GM18502 (cell line): ENCODE data around the gene MAML2.

Experiments
- ATAC-seq: cut with Tn5 transposase; IDR thresholded peaks from one replicate; pipeline ENCODE4 v1.9.1; 2021; ENCODE audit warnings: mild to moderate bottlenecking; ENCODE audit not compliant: unreplicated experiment, poor library complexity

MAML2 gene

GRCh38 chr11:96256215-96257011 is 86.6 kb downstream of the MAML2 start:
- peak; percentile 28 for ATAC-seq

DNA sequence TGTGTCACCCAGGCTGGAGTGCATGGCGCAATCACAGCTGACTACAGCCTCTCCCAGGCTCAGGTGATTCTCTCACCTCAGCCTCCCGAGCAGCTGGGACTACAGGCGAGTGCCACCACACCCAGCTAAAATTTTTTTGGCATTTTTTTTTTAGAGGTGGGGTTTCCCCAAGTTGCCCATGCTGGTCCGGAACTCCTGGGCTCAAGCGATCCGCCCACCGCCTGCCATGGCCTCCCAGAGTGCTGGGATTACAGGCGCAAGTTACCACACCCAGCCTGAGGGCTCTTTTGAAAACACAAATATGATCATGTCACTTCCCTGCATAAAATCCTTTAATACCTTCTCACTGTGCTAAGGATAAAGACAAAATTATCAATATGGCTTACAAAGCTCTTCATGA is 88.1 kb downstream of the MAML2 start:
- ATAC-seq, result no peak

DNA sequence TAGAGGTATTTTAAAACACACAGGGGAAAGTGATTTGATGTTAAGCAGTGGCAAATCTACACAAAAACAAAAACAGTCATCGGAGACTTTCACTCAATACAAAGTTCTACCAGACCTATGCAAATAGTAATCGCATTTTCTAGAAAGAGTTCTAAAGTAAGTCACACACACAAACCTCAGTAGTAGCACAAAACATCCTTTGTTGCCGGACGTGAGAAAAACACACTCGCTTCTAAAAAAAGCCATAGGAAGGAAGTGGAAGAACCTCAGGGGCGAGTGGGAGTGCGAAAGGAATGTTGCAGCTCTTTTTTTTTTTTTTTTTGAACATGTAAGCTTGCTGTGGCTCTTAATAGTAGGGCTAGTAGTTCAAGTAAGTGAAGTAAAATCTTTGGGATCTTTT is 88.9 kb downstream of the MAML2 start:
- ATAC-seq, result peak; percentile 62

DNA sequence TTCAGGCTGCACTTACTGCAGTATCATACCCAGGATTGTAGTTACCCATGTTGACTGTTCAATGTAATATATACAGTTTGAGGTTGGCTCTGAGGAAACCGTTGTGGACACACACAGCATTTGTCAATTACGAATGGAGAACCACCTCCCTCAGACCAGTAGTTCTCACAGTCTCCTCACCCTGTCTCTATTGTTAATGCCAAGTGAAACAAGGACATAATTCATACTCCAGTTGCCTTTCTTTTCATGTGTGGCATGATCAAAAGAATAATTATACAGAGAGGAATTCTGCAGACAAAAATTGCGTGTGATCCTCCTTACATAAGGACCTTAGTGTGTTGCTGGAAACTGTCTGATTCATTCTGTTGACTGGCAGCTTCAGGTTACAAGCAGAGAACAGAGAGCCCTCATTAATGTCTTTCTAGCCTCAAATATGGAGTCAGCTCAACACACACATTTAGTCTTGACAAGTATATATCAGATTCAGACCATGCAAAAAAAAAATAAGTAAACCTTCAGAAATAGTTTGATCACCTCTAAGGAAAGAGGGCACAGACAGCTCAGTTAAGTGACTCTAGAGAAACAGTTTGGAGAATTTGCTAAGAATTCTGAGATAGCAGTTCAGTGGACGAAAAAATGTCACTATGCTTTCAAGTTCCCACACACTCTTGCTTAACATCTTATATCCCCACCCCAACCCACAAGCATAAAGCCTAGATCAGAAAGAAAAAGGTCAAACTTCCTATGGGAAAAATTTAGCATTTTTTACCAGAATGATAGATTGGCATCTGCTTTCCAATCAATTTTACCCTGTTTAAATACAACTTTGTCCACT is 96.1 kb downstream of the MAML2 start:
- ATAC-seq, result no peak

DNA sequence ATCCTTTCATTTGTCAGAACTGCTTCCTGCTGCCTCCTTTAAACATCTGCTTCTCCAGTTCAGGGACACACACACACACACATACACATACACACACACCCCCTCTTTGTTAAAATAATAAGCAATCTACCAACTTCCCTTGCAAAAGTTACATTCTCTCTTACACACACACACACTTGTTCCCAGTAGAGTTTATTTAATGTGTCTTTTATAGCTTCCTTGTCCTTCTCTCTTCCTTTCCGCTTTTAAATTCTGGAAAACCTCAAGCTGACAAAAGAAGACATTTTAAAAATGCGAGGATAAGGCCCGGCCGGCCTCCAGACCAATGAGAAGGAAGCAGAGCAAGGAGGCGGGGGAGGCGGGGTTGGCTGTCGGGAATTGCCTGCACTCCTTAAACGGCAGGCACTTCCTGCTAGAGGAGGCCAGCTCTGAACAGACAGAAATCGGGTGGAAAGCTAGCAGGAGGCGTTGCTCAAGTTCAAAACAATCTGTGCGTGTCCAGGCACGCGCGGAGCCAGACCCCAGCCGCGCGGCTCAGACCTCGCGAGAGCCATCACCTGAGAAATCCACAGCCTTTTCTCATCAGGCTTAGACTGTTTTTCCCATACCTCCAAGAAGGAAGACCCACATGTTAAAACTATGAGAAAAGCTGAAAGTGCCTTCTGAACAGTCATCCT is 99.9 kb downstream of the MAML2 start:
- ATAC-seq, result peak; percentile 95

DNA sequence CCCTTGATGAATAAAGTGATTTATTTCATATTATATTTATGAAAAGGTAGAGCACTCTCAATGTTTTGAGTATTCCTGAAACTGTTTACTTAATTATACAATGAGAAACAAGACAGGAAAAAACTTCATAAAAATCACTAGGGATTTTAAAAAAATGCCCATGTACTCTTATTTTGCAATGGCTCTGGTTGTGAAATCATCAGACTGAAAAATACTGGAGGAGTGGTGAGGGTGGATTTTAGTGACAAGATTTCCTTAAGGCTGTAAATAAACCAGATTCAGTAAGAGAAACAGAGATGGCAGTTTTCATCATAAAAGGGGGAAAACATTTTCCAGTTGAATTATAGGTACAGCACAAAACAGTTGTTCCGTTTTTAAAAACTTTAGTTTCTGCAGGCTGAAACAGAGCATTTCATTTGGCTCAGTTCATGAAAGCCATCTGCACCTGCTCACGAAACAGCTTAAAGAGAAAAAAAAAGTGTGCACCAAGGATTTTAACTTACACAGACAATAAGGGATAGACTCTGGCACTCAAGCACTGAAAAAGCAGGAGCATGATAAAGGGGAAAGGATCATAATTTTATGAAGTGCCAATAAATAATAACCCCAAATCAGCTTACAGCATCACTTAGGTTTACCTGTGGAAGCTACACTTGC is 100.7 kb downstream of the MAML2 start:
- no peak for ATAC-seq

DNA sequence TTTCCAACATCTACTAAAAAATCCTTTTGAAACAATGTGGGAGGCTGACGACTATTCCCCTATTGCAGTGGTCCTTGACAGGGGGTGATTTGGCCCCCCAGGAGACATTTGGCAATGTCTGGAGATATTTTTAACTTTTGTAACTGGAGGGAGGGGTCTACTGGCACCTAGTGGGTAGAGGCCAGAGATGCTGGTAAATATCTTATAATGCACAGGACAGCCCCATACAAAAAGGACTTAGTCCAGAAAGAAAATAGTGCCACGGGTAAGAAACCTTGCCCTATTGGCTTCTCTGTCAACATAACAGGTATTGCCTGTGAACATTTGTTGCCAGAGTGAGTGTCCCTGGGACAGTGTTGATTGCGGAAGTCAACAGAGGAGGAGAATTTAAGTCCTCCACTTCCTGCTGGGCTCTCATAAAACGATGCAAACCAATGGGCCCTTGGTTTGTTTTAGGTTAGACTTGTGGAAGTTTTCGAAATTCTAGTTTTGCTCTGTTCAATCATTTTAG is 101.6 kb downstream of the MAML2 start:
- no peak for ATAC-seq

DNA sequence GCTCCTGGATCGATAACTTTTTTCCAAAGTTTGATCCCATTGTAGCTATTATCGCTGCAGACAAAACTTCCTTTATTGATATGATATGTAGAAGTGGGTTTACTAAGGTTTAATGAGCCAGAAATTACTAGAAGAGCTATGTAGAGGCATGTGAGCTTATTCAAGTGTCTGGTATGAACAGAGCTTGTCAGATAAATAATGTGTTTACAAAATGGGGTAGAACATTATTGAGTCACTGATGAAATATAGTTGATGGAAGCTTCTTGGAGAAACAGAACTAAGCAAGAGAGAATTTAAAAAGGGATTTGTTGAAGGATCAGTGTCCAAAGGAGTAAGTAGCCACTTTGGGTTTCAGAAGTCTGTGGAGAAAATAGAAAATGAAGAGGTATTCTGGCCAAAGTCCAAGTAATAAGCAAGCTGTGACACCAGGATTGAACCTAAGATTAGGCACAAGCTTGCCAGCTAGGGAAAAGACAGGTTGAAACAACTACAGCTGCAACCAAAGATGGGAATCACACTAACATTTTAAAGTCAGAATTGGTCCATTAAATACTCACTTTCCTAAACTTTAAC is 104.3 kb downstream of the MAML2 start:
- no peak for ATAC-seq

GRCh38 chr11:96237766-96238266 is 105.2 kb downstream of the MAML2 start:
- ATAC-seq, result no peak

DNA sequence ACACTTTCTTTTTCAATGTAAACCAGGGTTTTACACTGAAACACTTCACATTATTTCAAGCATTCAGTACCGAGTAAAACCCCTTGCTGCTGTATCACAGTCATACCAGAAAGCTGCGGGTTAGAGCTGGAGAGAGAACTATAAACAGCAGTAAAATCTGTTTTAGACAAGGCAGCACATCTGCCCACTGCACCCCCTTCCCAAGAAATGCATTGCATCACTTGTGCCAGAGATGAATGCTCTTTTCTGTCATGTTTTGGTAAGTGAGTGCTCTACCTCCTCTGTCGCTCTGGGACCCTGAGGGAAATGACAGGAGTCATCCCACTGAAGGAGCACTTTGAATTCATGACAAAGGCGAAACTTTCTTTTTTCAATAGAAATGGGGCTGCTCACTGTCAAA is 107.2 kb downstream of the MAML2 start:
- ATAC-seq, result peak; percentile 99

DNA sequence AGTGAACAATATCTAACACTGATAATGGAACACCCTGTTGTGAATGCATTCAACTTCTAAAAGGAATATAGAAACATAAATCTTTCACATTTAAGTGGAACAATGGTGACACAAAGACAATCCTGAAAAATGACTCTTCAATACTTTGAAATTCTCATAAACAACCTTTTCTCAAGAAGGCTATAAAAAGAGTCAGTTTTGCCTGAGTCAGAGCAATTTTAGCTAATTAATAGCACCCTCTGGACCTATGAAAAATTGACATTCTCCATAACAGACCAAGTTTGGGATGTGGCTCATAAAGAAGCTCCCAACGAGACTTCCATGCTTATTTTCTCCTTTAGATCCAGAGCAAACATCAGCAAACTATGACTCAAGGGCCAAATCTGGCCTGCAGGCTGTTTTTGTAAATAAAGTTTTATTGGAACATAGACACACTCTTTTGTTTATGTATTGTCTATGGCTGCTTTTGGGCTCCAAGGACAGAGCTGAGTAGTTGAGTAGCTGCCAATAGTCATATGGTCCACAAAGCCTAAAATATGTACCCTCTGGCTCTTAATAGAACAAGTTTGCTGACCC is 108.0 kb downstream of the MAML2 start:
- ATAC-seq, result no peak

GRCh38 chr11:96232132-96232531 is 110.9 kb downstream of the MAML2 start:
- no peak for ATAC-seq

DNA sequence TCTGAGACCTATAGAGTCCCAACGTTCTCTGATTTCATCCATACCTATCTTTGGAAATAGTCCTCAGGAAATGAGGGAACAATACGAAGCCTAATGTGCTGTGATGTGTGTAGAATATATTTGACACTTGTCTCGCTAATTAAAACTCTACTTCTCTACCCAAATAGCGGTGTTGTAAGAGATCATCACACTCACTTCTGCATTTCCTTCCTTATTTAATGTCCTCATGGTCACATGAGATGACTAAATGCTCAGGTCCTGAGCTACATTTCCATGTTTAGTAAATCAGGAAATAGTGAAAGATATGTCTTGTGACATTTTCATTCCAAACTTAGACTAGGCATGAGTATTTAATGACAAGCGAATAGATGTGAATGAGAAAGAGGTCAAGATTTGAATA is 112.3 kb downstream of the MAML2 start:
- no peak for ATAC-seq

DNA sequence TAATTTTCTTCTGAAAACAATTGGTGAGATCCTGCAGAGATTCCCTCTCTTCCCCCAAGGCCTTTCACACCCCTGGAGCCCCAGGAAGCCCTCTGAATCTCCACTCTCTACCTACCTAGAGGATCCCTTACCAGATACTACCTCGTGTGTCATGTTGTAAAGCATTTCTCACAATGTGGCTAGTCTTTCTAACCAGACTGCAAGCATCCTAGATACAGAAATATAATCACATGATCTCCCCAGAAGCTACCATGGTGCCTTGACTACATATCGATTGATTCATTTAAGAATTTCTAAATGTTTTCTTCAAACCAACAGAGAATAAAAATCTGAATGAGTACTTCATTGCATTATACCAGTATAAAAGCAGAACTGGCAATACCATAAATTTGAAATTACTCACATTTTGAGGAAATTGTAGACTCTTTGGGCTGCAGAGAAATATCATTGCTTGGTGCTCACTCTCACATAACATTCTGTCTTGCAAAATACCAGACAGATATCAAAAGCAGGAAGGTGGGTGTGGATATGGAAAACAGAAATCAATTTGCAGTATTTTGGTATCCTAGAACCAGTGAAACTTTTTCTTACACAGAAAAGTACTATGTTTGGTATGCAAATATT is 113.5 kb downstream of the MAML2 start:
- ATAC-seq, result no peak

- no peak for ATAC-seq
These were observed 114.1 kb downstream of the MAML2 start for GRCh38 chr11:96228910-96229309.

GRCh38 chr11:96228473-96228891 is 114.5 kb downstream of the MAML2 start:
- ATAC-seq, result no peak

- ATAC-seq, result no peak
These were observed 115.8 kb downstream of the MAML2 start for GRCh38 chr11:96227244-96227643.

GRCh38 chr11:96223083-96223482 is 119.9 kb downstream of the MAML2 start:
- no peak for ATAC-seq

- ATAC-seq, result no peak
These were observed 120.9 kb downstream of the MAML2 start for GRCh38 chr11:96222102-96222501.
